ENCODE data around the gene NNMT. TPM values are rescaled to one million over a fixed set of nuclear protein-coding genes. Genes with fewer than 3 reads are reported as not detected.

The NNMT gene
- total RNA-seq, 1 donor from 2014 or later, result 1,040 TPM

GRCh38 chr11:114272311-114272710 is 23.9 kb upstream of the NNMT start:
- intact Hi-C loops (cut with DNase I), result no loop called here
- no peaks in the 10 kb centered on the region for H3K27me3 ChIP-seq
- no peak overlapping the region for H3K27ac ChIP-seq
- no peak for DNase-seq (ENCODE audit: low spot score in 2 of 2)
- no peaks in the 10 kb centered on the region for H3K9me3 ChIP-seq
- H3K4me3 ChIP-seq, result no peak overlapping the region
- H3K4me1 ChIP-seq, result no peaks in the 10 kb centered on the region
- TF ChIP-seq CTCF (IDR thresholded peaks at IDR 0.05), result no peak
- H3K36me3 ChIP-seq, result peaks cover 12 to 14% of the 10 kb centered on the region in 2 donors

GRCh38 chr11:114273071-114273470 is 23.1 kb upstream of the NNMT start:
- no peak overlapping the region for H3K4me3 ChIP-seq
- intact Hi-C loops (cut with DNase I), result no loop called here
- no peak for TF ChIP-seq CTCF (IDR thresholded peaks at IDR 0.05)
- no peaks in the 10 kb centered on the region for H3K9me3 ChIP-seq
- H3K4me1 ChIP-seq, result no peaks in the 10 kb centered on the region
- peaks cover 12 to 14% of the 10 kb centered on the region in 2 donors for H3K36me3 ChIP-seq
- DNase-seq (ENCODE audit: low spot score in 2 of 2), result no peak
- no peak overlapping the region for H3K27ac ChIP-seq
- H3K27me3 ChIP-seq, result no peaks in the 10 kb centered on the region

DNA sequence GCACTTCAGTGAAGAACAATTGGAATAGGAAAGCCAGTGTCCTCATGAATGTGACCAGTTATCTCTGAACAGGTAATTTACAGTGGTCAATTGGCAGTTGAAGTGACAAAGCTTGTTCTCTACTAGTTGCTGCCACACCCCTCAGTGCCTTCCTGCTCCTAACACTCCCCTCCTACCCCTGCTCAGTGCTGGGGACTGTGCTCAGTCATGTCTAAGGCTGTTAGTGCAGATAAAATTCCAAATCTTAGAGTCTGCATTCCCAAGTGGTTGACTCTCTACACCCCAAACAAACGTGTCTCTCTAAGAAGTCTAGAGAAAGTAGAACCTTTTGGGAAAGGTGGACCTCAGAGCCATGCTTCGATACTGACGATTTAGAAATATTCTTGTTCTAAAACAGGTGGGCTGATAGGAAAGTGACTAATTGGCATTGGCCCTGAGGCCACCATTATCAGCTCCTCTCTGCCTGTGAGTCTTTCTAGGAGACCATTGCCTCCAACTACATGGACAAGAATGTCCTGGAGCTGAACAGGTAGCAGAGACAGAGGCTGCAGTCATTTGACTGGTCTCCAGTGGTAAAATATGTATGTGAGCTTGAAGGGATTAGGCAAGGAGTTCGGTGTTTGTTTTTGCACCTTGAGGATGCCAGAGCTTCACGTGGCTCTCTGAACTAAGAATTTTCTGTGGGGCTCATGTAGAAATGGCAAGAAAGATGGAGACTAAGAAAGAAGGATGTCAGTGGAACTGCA is 22.1 kb upstream of the NNMT start:
- no peaks in the 10 kb centered on the region for H3K27me3 ChIP-seq
- no peak overlapping the region for H3K4me3 ChIP-seq
- DNase-seq (ENCODE audit: low spot score in 2 of 2), result no peak
- H3K36me3 ChIP-seq, result peaks cover 12 to 14% of the 10 kb centered on the region in 2 donors
- H3K4me1 ChIP-seq, result no peaks in the 10 kb centered on the region
- intact Hi-C loops (cut with DNase I), result no loop called here
- no peak for TF ChIP-seq CTCF (IDR thresholded peaks at IDR 0.05)
- H3K9me3 ChIP-seq, result no peaks in the 10 kb centered on the region
- H3K27ac ChIP-seq, result no peak overlapping the region

GRCh38 chr11:114274637-114275036 is 21.6 kb upstream of the NNMT start:
- intact Hi-C loops (cut with DNase I), result no loop called here
- DNase-seq (ENCODE audit: low spot score in 2 of 2), result no peak
- H3K4me3 ChIP-seq, result no peak overlapping the region
- H3K4me1 ChIP-seq, result no peaks in the 10 kb centered on the region
- no peak overlapping the region for H3K27ac ChIP-seq
- no peak for TF ChIP-seq CTCF (IDR thresholded peaks at IDR 0.05)
- no peaks in the 10 kb centered on the region for H3K9me3 ChIP-seq
- no peaks in the 10 kb centered on the region for H3K27me3 ChIP-seq
- H3K36me3 ChIP-seq, result peaks cover 12 to 14% of the 10 kb centered on the region in 2 donors

GRCh38 chr11:114275280-114275679 is 20.9 kb upstream of the NNMT start:
- H3K4me1 ChIP-seq, result peaks cover 0 to 1% of the 10 kb centered on the region in 2 donors
- intact Hi-C loops (cut with DNase I), result no loop called here
- no peak overlapping the region for H3K27ac ChIP-seq
- no peak overlapping the region for H3K4me3 ChIP-seq
- H3K9me3 ChIP-seq, result no peaks in the 10 kb centered on the region
- peaks cover 11 to 12% of the 10 kb centered on the region in 2 donors for H3K36me3 ChIP-seq
- H3K27me3 ChIP-seq, result no peaks in the 10 kb centered on the region
- no peak for TF ChIP-seq CTCF (IDR thresholded peaks at IDR 0.05)
- no peak for DNase-seq (ENCODE audit: low spot score in 2 of 2)

Measured in ascending aorta (tissue), 2 donors.